Measurements from ENCODE around the gene PTDSS2.
"Not testable (repeated sequence)": the region's sequence is repeated elsewhere in the genome, so short reads cannot be mapped to it uniquely, and the experiment has no call there.

The PTDSS2 gene

GRCh38 chr11:468493-468892 is 18.4 kb downstream of the PTDSS2 start:
- no peak for DNase-seq (ENCODE audit: low read depth in 3 of 3)

- DNase-seq (ENCODE audit: low read depth in 3 of 3) = not testable (repeated sequence)
Observed at GRCh38 chr11:469026-469683, 19.1 kb downstream of the PTDSS2 start.

- no peak for DNase-seq (ENCODE audit: low read depth in 3 of 3)
Observed at GRCh38 chr11:469684-470560, 19.8 kb downstream of the PTDSS2 start.

GRCh38 chr11:471468-472145 is 21.5 kb downstream of the PTDSS2 start:
- DNase-seq (ENCODE audit: low read depth in 3 of 3) = no peak

- no peak for DNase-seq (ENCODE audit: low read depth in 3 of 3)
Observed at GRCh38 chr11:472272-472671, 22.2 kb downstream of the PTDSS2 start.

GRCh38 chr11:472816-473215 is 22.7 kb downstream of the PTDSS2 start:
- DNase-seq (ENCODE audit: low read depth in 3 of 3) = no peak

GRCh38 chr11:473415-473814 is 23.3 kb downstream of the PTDSS2 start:
- no peak for DNase-seq (ENCODE audit: low read depth in 3 of 3)

GRCh38 chr11:473962-474785 is 24.1 kb downstream of the PTDSS2 start:
- DNase-seq (ENCODE audit: low read depth in 3 of 3) = no peak

- no peak for DNase-seq (ENCODE audit: low read depth in 3 of 3)
Observed at GRCh38 chr11:474914-475506, 24.9 kb downstream of the PTDSS2 start.

- DNase-seq (ENCODE audit: low read depth in 3 of 3) = no peak
Observed at GRCh38 chr11:475941-476340, 25.9 kb downstream of the PTDSS2 start.

GRCh38 chr11:476416-476815 is 26.3 kb downstream of the PTDSS2 start:
- no peak for DNase-seq (ENCODE audit: low read depth in 3 of 3)

GRCh38 chr11:477052-477715 is 27.1 kb downstream of the PTDSS2 start:
- no peak for DNase-seq (ENCODE audit: low read depth in 3 of 3)

GRCh38 chr11:479311-479710 is 29.2 kb downstream of the PTDSS2 start:
- no peak for DNase-seq (ENCODE audit: low read depth in 3 of 3)

- no peak for DNase-seq (ENCODE audit: low read depth in 3 of 3)
Observed at GRCh38 chr11:484616-485015, 34.5 kb downstream of the PTDSS2 start.

GRCh38 chr11:486189-486588 is 36.1 kb downstream of the PTDSS2 start:
- no peak for DNase-seq (ENCODE audit: low read depth in 3 of 3)

GRCh38 chr11:487571-488021 is 37.5 kb downstream of the PTDSS2 start:
- no peak for DNase-seq (ENCODE audit: low read depth in 3 of 3)

- DNase-seq (ENCODE audit: low read depth in 3 of 3) = no peak
Observed at GRCh38 chr11:488062-488461, 38.0 kb downstream of the PTDSS2 start.

GRCh38 chr11:488579-488978 is 38.5 kb downstream of the PTDSS2 start:
- DNase-seq (ENCODE audit: low read depth in 3 of 3) = no peak

- no peak for DNase-seq (ENCODE audit: low read depth in 3 of 3)
Observed at GRCh38 chr11:488992-489391, 38.9 kb downstream of the PTDSS2 start.

GRCh38 chr11:489610-490185 is 39.6 kb downstream of the PTDSS2 start:
- DNase-seq (ENCODE audit: low read depth in 3 of 3) = no peak

Measured in stimulated activated CD4-positive, alpha-beta T cell treated with anti-CD3 and anti-CD28 coated beads, TNF-alpha, amount 100 ng/mL, for 4 hours (primary cell).